ENCODE results near the gene CAPN12.
A peak's percentile ranks its signal among the peaks of the same experiment; 100 is the strongest.

CAPN12 gene

GRCh38 chr19:38721496-38721895 is 22.8 kb downstream of the CAPN12 start:
- Histone ChIP-seq H3K4me3 (ENCODE audit: control insufficient read depth in 1 of 7, extremely low read depth in 1 of 7, insufficient read depth in 4 of 7, low read depth in 2 of 7, low read length in 6 of 7) (no peak overlapping the region), H3K36me3 (ENCODE audit: control insufficient read depth in 4 of 4, insufficient read depth in 4 of 4, low read length in 3 of 4) (peaks cover 3 to 97% (median 79%) of the 10 kb centered on the region in 4 experiments), H3K27ac (ENCODE audit: insufficient read depth in 1 of 2, low read depth in 1 of 2, low read length in 2 of 2, poor library complexity in 1 of 2, severe bottlenecking in 2 of 2) (peak overlapping the region in 1 of 2 experiments; percentile 11), H3K27me3 (replicated peaks in 2 of 5; ENCODE audit: control insufficient read depth in 4 of 5, insufficient read depth in 5 of 5, low read length in 4 of 5) (no peaks in the 10 kb centered on the region), H3K9me3 (ENCODE audit: control extremely low read depth in 1 of 5, control insufficient read depth in 4 of 5, insufficient read depth in 2 of 5, low read depth in 1 of 5, low read length in 4 of 5) (no peaks in the 10 kb centered on the region), H3K4me1 (ENCODE audit: control extremely low read depth in 1 of 4, control insufficient read depth in 4 of 4, insufficient read depth in 4 of 4, low read length in 3 of 4) (no peaks in the 10 kb centered on the region)
- over 99% methylated on average over 20 of the region's 20 CpGs for WGBS (ENCODE audit: insufficient coverage)
- CTCF ChIA-PET = no interaction called here
- POLR2A ChIA-PET = no interaction called here
- DNase-seq = no peak

GRCh38 chr19:38720559-38721236 is 23.6 kb downstream of the CAPN12 start:
- Histone ChIP-seq H3K36me3 (ENCODE audit: control insufficient read depth in 4 of 4, insufficient read depth in 4 of 4, low read length in 3 of 4) (peaks cover 3 to 96% (median 74%) of the 10 kb centered on the region in 4 experiments), H3K4me3 (ENCODE audit: control insufficient read depth in 1 of 7, extremely low read depth in 1 of 7, insufficient read depth in 4 of 7, low read depth in 2 of 7, low read length in 6 of 7) (no peak overlapping the region), H3K27ac (ENCODE audit: insufficient read depth in 1 of 2, low read depth in 1 of 2, low read length in 2 of 2, poor library complexity in 1 of 2, severe bottlenecking in 2 of 2) (peak overlapping the region in 1 of 2 experiments; percentile 25), H3K27me3 (replicated peaks in 2 of 5; ENCODE audit: control insufficient read depth in 4 of 5, insufficient read depth in 5 of 5, low read length in 4 of 5) (no peaks in the 10 kb centered on the region), H3K9me3 (ENCODE audit: control extremely low read depth in 1 of 5, control insufficient read depth in 4 of 5, insufficient read depth in 2 of 5, low read depth in 1 of 5, low read length in 4 of 5) (no peaks in the 10 kb centered on the region), H3K4me1 (ENCODE audit: control extremely low read depth in 1 of 4, control insufficient read depth in 4 of 4, insufficient read depth in 4 of 4, low read length in 3 of 4) (no peaks in the 10 kb centered on the region)
- ChIA-PET POLR2A (no interaction called here), CTCF (interaction anchor here (0.7 kb wide), 1 partner anchor 176 kb away, joined by 3 read pairs; no protein-coding TSS in a partner anchor)
- DNase-seq = no peak
- over 99% methylated on average over 11 of the region's 15 CpGs for WGBS (ENCODE audit: insufficient coverage)

GRCh38 chr19:38719761-38720558 is 24.3 kb downstream of the CAPN12 start:
- ChIA-PET CTCF (interaction anchor here (0.7 to 1.7 kb wide), 3 partner anchors 9 to 175 kb away, joined by 3 to 6 read pairs (median 3); no protein-coding TSS in a partner anchor), POLR2A (interaction anchor here (0.6 kb wide), 1 partner anchor 67 kb away, joined by 4 read pairs; no protein-coding TSS in a partner anchor)
- Histone ChIP-seq H3K27me3 (replicated peaks in 2 of 5; ENCODE audit: control insufficient read depth in 4 of 5, insufficient read depth in 5 of 5, low read length in 4 of 5) (no peaks in the 10 kb centered on the region), H3K9me3 (ENCODE audit: control extremely low read depth in 1 of 5, control insufficient read depth in 4 of 5, insufficient read depth in 2 of 5, low read depth in 1 of 5, low read length in 4 of 5) (no peaks in the 10 kb centered on the region), H3K27ac (ENCODE audit: insufficient read depth in 1 of 2, low read depth in 1 of 2, low read length in 2 of 2, poor library complexity in 1 of 2, severe bottlenecking in 2 of 2) (peak overlapping the region in 1 of 2 experiments; percentile 25), H3K36me3 (ENCODE audit: control insufficient read depth in 4 of 4, insufficient read depth in 4 of 4, low read length in 3 of 4) (peaks cover 3 to 90% (median 71%) of the 10 kb centered on the region in 4 experiments), H3K4me1 (ENCODE audit: control extremely low read depth in 1 of 4, control insufficient read depth in 4 of 4, insufficient read depth in 4 of 4, low read length in 3 of 4) (no peaks in the 10 kb centered on the region), H3K4me3 (ENCODE audit: control insufficient read depth in 1 of 7, extremely low read depth in 1 of 7, insufficient read depth in 4 of 7, low read depth in 2 of 7, low read length in 6 of 7) (no peak overlapping the region)
- DNase-seq = no peak
- 87% methylated on average over 18 of the region's 24 CpGs for WGBS (ENCODE audit: insufficient coverage)

- CTCF ChIA-PET = interaction anchor here (0.7 to 1.7 kb wide), 3 partner anchors 10 to 84 kb away, joined by 3 to 6 read pairs (median 3); no protein-coding TSS in a partner anchor
- H3K9me3 ChIP-seq (ENCODE audit: control extremely low read depth in 1 of 5, control insufficient read depth in 4 of 5, insufficient read depth in 2 of 5, low read depth in 1 of 5, low read length in 4 of 5) = no peaks in the 10 kb centered on the region
- POLR2A ChIA-PET = interaction anchor here (0.5 to 0.6 kb wide), 2 partner anchors 65 to 653 kb away, joined by 3 to 4 read pairs; no protein-coding TSS in a partner anchor
- H3K36me3 ChIP-seq (ENCODE audit: control insufficient read depth in 4 of 4, insufficient read depth in 4 of 4, low read length in 3 of 4) = peaks cover 6 to 90% (median 74%) of the 10 kb centered on the region in 4 experiments
- WGBS (ENCODE audit: insufficient coverage) = 96% methylated on average over 18 of the region's 24 CpGs
- no peak for DNase-seq
- no peaks in the 10 kb centered on the region for H3K27me3 ChIP-seq (replicated peaks in 2 of 5; ENCODE audit: control insufficient read depth in 4 of 5, insufficient read depth in 5 of 5, low read length in 4 of 5)
- no peaks in the 10 kb centered on the region for H3K4me1 ChIP-seq (ENCODE audit: control extremely low read depth in 1 of 4, control insufficient read depth in 4 of 4, insufficient read depth in 4 of 4, low read length in 3 of 4)
- H3K27ac ChIP-seq (ENCODE audit: insufficient read depth in 1 of 2, low read depth in 1 of 2, low read length in 2 of 2, poor library complexity in 1 of 2, severe bottlenecking in 2 of 2) = no peak overlapping the region
- H3K4me3 ChIP-seq (ENCODE audit: control insufficient read depth in 1 of 7, extremely low read depth in 1 of 7, insufficient read depth in 4 of 7, low read depth in 2 of 7, low read length in 6 of 7) = no peak overlapping the region
These were observed 25.3 kb downstream of the CAPN12 start for GRCh38 chr19:38718747-38719543.

- no peaks in the 10 kb centered on the region for H3K27me3 ChIP-seq (replicated peaks in 2 of 5; ENCODE audit: control insufficient read depth in 4 of 5, insufficient read depth in 5 of 5, low read length in 4 of 5)
- no peak overlapping the region for H3K27ac ChIP-seq (ENCODE audit: insufficient read depth in 1 of 2, low read depth in 1 of 2, low read length in 2 of 2, poor library complexity in 1 of 2, severe bottlenecking in 2 of 2)
- peaks cover 9 to 90% (median 69%) of the 10 kb centered on the region in 4 experiments for H3K36me3 ChIP-seq (ENCODE audit: control insufficient read depth in 4 of 4, insufficient read depth in 4 of 4, low read length in 3 of 4)
- CTCF ChIA-PET = no interaction called here
- no peak for DNase-seq
- no peaks in the 10 kb centered on the region for H3K4me1 ChIP-seq (ENCODE audit: control extremely low read depth in 1 of 4, control insufficient read depth in 4 of 4, insufficient read depth in 4 of 4, low read length in 3 of 4)
- POLR2A ChIA-PET = no interaction called here
- no peaks in the 10 kb centered on the region for H3K9me3 ChIP-seq (ENCODE audit: control extremely low read depth in 1 of 5, control insufficient read depth in 4 of 5, insufficient read depth in 2 of 5, low read depth in 1 of 5, low read length in 4 of 5)
- no peak overlapping the region for H3K4me3 ChIP-seq (ENCODE audit: control insufficient read depth in 1 of 7, extremely low read depth in 1 of 7, insufficient read depth in 4 of 7, low read depth in 2 of 7, low read length in 6 of 7)
- WGBS (ENCODE audit: insufficient coverage) = 95% methylated on average over 11 of the region's 11 CpGs
These were observed 26.4 kb downstream of the CAPN12 start for GRCh38 chr19:38717855-38718254.

GRCh38 chr19:38717051-38717450 is 27.2 kb downstream of the CAPN12 start:
- Histone ChIP-seq H3K36me3 (ENCODE audit: control insufficient read depth in 4 of 4, insufficient read depth in 4 of 4, low read length in 3 of 4) (peaks cover 10 to 90% (median 70%) of the 10 kb centered on the region in 4 experiments), H3K9me3 (ENCODE audit: control extremely low read depth in 1 of 5, control insufficient read depth in 4 of 5, insufficient read depth in 2 of 5, low read depth in 1 of 5, low read length in 4 of 5) (no peaks in the 10 kb centered on the region), H3K4me1 (ENCODE audit: control extremely low read depth in 1 of 4, control insufficient read depth in 4 of 4, insufficient read depth in 4 of 4, low read length in 3 of 4) (no peaks in the 10 kb centered on the region), H3K27me3 (replicated peaks in 2 of 5; ENCODE audit: control insufficient read depth in 4 of 5, insufficient read depth in 5 of 5, low read length in 4 of 5) (no peaks in the 10 kb centered on the region), H3K4me3 (ENCODE audit: control insufficient read depth in 1 of 7, extremely low read depth in 1 of 7, insufficient read depth in 4 of 7, low read depth in 2 of 7, low read length in 6 of 7) (no peak overlapping the region), H3K27ac (ENCODE audit: insufficient read depth in 1 of 2, low read depth in 1 of 2, low read length in 2 of 2, poor library complexity in 1 of 2, severe bottlenecking in 2 of 2) (no peak overlapping the region)
- WGBS (ENCODE audit: insufficient coverage) = 97% methylated on average over 17 of the region's 17 CpGs
- CTCF ChIA-PET = no interaction called here
- no peak for DNase-seq
- POLR2A ChIA-PET = no interaction called here
